SU-DHL-6 (cell line): Measurements from ENCODE around the gene FAM3B.

Source experiments
- EZH2phosphoT487 ChIP-seq: fragments of 200-600 bp; sonication (generic), shearing (Covaris generic); conservative IDR thresholded peaks from 2 replicates; pipeline ENCODE4 v1.6.1; 2018; ENCODE audit warnings: mild to moderate bottlenecking, antibody characterized with exemption, low read length, moderate library complexity, mixed read lengths
- TF ChIP-seq, protein P1 (sequence below): fragments of 200-600 bp; sonication (generic); IDR thresholded peaks from one replicate; pipeline ENCODE4 v1.5.1; 2017; ENCODE audit warnings: antibody characterized with exemption, mild to moderate bottlenecking, low read length, moderate library complexity; ENCODE audit not compliant: insufficient read depth, poor library complexity, severe bottlenecking

- TF ChIP-seq, protein P1, sequence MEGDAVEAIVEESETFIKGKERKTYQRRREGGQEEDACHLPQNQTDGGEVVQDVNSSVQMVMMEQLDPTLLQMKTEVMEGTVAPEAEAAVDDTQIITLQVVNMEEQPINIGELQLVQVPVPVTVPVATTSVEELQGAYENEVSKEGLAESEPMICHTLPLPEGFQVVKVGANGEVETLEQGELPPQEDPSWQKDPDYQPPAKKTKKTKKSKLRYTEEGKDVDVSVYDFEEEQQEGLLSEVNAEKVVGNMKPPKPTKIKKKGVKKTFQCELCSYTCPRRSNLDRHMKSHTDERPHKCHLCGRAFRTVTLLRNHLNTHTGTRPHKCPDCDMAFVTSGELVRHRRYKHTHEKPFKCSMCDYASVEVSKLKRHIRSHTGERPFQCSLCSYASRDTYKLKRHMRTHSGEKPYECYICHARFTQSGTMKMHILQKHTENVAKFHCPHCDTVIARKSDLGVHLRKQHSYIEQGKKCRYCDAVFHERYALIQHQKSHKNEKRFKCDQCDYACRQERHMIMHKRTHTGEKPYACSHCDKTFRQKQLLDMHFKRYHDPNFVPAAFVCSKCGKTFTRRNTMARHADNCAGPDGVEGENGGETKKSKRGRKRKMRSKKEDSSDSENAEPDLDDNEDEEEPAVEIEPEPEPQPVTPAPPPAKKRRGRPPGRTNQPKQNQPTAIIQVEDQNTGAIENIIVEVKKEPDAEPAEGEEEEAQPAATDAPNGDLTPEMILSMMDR = no peak
- TF ChIP-seq EZH2phosphoT487 = no peak
Observed at GRCh38 chr21:41362605-41363369, 46.2 kb downstream of the FAM3B start.
